GM21367 (cell line): ENCODE measurements around the gene KNTC1.
"Not testable (repeated sequence)": the region's sequence is repeated elsewhere in the genome, so short reads cannot be mapped to it uniquely, and the experiment has no call there.

ENCODE experiments used
- ATAC-seq: cut with Tn5 transposase; IDR thresholded peaks from one replicate; pipeline ENCODE4 v1.9.1; 2021; ENCODE audit not compliant: unreplicated experiment

The KNTC1 gene

DNA sequence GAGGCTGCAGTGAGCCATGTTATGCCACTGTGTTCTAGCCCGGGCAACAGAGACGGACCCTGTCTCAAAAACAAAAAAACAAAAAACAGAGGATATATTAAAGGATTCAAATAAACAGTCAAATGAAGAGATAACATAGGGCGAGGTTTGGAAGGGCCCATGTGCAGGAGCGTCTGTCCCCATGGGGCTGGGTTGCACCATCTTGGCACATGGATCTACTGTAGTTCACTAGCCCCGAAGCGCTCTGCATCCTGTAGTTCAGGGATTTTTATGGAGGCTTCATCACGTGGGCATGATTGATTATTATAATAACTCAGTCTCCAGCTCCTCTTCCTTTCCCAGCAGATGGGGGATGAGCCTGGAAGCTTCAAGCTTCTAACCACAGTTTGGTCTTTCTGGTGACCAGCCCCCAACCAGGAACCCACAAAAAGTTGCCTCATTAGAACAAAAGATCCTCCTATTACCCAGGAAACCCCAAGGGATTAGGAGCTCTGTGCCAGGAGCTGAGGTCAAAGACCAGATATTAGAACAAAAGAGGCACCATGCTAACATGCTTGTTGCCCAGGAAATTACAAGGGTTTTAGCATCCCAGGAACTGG, 116.3 kb downstream of the KNTC1 start:
- no peak for ATAC-seq

DNA sequence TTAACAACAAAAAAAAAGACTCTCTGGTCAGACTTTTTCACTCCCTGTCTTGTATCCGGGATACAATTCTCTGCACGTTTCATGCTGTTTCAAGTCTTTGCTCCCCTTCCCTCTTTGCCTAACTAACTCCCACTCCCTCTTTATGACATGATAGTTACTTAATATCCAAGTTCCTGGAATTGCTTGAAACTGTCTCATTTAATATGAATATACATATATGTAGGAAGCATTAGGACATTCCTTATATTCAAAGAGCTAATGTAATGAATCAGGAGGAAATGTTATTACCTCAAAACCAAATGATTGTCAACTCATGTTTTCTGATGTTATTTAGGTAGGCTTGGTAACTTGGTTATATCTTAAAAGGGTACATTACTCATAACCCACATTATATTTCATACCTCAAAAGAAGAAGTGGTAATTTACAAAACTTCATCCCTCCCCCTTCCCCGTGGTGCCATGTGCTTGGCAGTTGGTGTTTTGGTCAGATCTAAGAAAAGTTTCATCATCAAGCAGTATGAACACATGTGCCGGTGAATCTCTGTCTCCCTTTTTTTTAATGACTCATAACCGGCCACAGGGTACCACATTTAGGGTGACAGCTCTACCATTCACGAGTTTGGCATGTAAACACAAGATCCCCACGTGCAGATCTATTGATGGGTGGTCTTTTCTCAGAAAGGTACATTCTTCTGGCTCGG, 119.6 kb downstream of the KNTC1 start:
- ATAC-seq, result peak; percentile 67

DNA sequence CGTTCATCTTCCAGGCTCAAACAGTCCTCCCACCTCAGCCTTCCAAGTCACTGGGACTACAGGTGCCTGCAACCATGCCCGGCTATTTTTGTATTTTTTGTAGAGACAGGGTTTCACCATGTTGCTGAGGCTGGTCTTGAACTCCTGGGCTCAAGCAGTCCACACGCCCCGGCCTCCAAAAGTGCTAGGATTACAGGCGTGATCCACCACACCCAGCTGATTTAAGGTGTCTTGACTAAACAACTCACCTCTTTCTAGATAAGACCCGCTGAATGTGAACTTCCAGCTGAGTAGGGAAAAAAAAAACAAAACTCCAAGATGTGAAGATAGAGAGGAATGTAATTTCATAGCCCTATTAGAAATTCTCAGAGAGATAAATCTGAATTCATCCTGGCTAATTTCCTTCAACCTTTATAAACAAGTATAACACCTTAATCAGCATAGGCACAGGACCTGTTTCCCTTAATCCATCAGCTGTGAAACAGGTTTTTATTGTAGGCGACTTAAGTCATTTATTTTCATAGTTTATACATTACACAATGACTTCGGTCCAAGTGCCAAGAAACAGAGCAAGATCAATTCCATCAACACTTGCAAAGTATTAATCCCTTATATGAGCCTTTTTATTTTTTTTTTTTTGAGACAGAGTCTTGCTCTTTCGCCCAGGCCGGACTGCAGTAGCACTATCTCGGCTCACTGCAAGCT, 124.6 kb downstream of the KNTC1 start:
- ATAC-seq, result no peak

DNA sequence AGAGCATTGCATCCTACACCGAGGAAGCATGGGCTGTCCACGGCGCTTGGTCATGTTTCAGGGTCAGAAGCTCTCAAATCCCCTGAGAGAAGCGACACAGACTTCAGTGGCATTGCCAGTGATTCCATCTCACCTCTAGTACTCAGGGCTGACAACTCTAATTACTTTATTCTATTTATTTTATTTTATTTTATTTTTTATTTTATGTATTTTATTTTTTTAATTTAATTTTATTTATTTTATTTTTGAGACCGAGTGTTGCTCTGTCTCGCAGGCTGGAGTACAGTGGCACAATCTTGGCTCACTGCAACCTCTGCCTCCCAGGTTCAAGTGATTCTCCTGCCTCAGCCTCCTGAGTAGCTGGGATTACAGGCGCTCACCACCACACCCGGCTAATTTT, 126.2 kb downstream of the KNTC1 start:
- ATAC-seq, result not testable (repeated sequence)

DNA sequence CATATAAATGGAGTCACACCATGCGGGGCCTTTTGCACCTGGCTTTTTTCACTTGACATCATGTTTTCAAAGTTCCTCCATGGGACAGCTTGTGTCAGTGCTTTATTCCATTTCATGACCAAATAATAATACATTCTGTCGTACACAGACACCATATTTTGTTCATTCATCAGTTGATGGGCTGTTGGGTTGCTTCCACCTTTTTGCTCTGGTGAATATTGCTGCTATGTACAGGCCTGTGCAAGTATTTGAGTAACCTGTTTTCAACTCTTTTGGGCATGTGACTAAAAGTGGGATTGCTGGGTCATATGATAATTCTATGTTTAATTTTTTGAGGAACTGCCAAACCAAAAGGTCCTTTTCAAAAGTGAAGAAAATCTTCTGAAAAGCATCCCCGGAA, 129.2 kb downstream of the KNTC1 start:
- no peak for ATAC-seq

DNA sequence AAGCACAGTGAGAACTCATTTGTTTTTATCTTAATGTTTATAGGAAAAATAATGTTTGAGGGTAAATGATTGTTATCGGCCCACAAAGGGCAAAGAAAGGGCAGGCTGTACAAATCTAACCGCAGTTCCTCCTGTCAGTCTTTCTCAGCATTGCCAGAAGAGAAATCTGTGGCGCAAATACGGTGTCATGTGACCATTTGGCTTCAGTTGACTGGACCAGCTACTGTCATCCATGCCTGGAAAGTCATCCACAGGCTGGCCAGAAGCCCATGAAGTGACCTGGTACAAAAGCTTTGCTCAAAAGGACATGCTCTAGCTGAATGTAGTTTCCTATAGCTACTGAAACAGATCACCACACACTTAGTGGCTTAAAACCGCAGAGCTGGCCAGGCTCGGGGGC, 132.5 kb downstream of the KNTC1 start:
- ATAC-seq, result no peak

DNA sequence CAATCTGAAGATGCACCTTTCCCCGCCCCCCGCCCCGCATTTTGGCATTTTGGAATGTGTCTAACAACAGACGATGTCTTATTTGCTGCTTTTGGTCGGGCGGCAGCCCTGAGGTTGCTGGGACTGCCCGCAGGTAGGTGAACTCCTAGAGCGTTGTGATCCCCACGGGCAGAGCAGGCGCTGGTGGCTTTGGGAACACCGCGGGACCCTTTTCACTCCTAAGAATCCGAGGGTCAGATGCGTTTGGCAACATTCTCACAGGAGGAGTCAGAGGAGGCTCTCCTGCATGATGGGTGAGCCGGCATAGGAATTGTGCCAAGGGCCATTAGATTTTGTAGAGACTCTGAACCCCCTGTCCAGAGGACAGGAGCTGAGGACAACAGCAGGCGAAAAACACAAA, 134.2 kb downstream of the KNTC1 start:
- no peak for ATAC-seq

DNA sequence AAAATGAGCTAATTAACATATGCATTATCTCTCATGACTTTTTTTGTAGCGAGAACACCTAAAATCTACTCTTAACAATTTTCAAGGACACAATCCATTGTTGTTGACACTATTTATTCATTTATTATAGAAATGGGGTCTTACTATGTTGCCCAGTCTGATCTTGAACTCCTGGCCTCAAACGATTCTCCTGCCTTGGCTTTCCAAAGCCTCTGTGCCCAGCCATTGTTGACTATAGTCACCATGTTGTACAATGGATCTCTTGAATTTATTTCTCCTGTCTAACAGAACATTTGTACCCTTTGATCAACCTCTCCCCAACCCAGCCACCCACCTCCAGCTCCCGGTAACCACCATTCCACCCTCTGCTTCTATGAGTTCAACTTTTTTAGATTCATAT, 134.9 kb downstream of the KNTC1 start:
- ATAC-seq, result no peak

DNA sequence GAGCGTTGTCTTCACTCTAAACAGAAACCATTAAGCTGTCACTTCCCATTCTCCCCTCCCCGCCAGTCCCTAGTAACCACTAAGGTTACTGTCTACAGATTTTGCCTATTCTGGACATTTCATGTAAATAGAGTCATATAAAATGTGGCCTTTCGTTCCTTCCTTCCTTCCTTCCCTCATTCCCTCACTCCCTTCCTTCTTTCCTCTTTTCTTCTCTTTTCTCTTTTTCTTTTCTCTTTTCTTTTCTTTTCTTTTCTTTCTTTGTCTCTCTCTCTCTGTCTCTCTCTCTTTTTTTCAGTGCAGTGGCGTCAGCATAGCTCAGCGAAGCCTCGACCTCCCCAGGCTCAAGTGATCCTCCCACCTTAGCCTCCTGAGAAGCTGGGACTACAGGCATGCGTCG, 138.3 kb downstream of the KNTC1 start:
- ATAC-seq, result no peak

DNA sequence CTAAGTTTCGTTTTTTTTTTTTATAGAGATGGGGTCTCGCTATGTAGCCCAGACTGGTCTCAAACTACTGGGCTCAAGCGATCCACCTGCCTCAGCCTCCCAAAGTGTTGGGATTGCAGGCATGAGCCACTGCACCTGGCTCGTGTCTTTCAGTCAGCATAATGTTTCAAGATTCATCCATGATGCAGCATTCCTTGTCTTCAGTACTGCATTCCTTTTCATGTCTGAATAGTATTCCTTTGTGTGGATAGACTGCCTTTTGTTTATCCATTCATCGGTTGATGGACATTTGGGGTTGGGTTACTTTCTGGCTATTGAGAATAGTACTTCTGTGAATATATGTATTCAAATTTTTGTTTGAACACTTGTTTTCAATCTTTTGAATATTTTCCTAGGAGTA, 138.7 kb downstream of the KNTC1 start:
- ATAC-seq, result no peak

DNA sequence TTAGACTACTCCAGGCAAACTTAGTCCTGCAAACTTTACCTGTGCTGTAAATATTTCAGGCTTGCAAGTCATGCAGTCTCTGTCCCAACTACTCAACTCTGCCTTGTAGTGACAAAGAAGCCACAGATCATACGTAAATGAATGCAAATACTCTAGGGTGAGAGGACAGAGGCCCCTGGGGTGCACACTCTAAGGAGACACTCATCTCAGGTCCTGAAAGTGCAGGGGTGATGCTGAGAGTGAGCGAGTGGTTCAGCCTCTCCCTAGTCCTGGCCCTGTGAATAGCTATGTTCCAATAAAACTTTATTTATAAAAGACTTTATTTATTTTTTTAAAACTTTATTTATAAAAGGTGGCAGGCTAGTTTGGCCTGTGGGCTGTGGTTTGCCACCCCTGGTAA, 141.2 kb downstream of the KNTC1 start:
- ATAC-seq, result no peak

DNA sequence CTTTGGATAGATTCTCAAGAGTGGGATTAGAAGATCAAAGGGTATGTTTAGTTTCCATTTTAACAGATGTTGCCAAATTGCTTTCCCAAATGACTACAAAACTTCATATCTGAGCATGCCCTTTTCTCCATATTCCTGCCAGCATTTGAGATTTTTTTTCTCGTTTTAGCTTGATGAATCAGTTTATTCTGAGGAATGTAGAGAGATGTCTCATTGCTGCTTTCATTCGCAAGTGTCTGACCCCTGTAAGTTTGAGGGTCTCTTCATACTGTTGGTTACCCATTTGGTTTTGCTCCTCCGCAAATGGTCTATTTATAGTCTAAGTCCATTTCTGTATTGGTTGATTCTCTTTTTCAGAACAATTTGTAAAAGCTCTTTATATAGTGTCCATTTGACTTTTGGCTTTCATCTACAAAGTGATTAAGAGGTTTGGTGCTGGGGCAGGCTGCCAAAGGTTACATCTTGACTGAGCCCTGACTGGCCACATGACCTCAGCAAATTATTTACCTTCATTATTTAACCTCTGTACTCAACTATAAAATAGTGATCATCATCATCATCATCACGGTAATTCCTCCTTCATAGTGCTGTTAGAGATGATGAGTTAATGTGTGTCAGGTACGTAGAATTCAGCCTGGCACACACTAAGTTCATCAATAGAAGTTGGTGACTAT, 142.5 kb downstream of the KNTC1 start:
- no peak for ATAC-seq

DNA sequence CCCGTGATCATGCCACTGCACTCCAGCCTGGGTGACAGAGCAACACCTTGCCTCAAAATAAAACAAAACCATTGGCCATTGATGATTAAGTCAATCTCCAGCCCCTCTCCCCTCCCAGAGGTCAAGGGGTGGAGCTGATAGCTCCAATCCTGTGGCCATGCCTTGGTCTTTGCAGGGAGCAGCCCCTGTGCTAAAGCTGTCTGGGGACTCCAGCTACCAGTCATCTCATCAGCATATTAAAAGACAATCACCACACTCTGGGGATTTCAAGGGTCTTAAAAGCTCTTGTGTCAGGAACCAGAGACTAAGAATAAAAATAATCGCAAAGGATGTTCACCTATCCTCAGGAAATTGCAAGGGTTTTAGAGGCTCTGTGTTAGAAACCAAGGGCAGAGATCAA, 145.5 kb downstream of the KNTC1 start:
- ATAC-seq, result no peak
